ENCODE measurements around the gene URAD.
"Not testable (repeated sequence)": the region's sequence is repeated elsewhere in the genome, so short reads cannot be mapped to it uniquely, and the experiment has no call there.

The URAD gene

DNA sequence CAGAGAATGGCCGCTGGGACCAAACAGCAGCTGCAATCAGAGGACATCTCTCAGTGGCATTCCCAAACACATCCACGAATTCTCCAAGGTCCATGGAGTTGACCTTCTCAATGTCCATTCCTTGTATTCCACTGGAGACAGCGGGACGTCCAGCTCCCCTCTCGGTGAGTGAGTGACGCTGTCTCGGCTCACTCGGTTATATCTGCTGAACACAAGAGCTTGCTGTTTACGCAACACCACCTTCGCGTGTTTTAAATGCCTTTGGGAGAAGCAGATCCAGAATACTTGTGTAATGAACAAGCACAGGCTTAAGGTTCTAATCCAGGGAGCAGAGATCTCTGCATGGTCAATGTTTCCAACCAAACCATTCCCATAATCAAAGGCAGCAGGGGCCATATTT lies at the start of gene URAD:
Gene URAD, minus strand, starts transcription at position 174 of the 400 bp plus-strand sequence. Its CDS starts 56 bp downstream, at position 118.
- DNase-seq, result no peak

GRCh38 chr13:28037399-28037798 lies 48.9 kb upstream of the URAD start:
- no peak for DNase-seq

- no peak for DNase-seq
Observed at GRCh38 chr13:28035146-28035782, 46.8 kb upstream of the URAD start.

DNA sequence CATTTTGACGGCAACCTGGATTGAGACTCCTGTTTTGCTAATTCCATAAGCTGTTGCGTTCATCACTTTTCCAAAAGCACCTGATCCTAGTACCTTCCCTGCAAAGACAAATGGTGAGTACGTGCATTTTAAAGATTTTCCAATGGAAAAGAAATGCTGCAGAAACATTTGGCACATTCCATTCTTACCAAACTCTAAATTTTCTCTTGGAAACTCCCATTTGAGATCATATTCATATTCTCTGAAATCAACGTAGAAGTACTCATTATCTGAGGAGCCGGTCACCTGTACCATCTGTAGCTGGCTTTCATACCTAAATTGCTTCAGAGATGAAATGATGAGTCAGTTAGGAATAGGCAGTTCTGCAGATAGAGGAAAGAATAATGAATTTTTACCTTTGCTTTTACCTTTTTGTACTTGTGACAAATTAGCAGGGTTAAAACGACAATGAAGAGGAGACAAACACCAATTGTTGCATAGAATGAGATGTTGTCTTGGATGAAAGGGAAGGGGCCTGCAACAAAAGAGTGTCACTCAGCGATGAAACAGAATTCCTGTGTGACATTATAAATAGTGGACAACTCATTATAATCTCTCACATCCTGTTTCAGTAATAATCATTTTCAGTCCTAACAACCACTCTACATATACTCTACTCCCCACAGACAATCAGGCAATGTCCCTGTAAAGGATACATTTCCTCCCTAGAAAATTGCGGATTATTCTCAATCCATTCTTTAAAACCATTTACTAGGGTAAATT lies 45.6 kb upstream of the URAD start:
- no peak for DNase-seq

- not testable (repeated sequence) for DNase-seq
Observed at GRCh38 chr13:28032438-28032837, 43.9 kb upstream of the URAD start.

- DNase-seq, result no peak
Observed at GRCh38 chr13:28031896-28032288, 43.4 kb upstream of the URAD start.

DNA sequence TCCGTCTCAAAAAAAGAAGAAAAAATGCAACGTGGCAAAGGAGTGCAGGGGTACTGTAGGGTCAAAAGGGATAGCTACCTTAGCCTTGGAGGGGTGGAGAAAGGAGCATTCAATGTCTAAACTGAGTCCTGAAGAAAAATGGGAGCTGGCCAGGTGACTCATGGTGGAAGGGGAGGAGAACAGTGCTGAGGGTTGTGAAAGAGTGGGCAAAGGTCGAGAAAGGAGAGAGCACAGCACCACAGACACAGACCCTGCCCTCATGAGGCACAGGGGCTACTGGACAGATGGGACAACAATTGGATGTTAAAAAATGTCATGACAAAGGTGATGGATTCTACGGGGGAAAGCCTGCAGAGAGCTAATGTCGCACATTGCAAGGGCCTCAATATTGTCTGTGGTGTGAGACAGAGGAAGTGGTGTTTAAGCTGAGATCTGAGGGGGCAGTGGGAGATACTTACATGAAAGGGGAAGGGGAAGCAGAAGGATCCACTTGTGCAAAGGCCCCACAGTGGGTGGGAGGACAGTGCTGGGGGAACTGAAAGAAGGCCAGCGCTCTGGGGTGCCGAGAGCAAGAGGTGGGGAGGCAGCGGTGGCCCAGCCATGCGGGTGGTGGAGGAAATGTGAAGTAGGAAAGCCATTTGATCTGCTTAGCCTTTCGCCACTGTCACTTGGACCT lies 42.9 kb upstream of the URAD start:
- peak; percentile 24 for DNase-seq

DNA sequence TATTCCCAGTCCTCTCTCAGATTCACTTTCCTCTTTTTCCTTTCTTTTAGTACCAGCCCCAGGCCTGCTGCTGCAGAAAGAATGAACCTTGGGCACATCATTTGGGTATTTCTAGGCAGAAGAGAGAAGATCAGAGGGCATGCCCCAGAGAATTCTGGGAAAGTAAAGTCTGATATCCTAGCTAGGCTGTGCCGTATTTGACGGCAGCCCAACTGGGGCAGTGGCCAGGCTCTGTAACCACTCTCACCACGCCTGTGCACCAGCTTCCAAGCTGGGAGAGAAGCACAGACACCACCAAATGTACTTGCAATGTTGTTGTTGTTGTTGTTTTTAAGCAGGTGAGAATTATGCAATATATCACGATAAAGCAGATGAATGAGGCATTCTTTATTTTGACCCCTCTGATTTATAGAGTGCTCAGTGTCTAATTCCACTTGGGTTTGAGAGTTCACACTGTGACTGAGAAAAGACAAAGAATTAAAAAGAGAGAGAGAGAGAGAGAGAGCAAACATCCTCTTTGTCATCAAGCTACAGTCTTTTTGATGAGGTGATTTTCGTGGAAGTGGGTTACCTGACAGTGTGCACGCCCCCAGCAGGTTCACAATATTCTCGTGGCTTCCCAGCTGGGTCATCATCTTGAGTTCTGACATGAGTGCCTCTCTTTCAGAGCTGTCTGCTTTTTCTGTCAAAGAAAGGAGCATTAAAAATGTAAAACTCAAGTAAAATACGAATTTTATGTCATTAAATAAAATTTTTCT lies 39.3 kb upstream of the URAD start:
- no peak for DNase-seq

DNA sequence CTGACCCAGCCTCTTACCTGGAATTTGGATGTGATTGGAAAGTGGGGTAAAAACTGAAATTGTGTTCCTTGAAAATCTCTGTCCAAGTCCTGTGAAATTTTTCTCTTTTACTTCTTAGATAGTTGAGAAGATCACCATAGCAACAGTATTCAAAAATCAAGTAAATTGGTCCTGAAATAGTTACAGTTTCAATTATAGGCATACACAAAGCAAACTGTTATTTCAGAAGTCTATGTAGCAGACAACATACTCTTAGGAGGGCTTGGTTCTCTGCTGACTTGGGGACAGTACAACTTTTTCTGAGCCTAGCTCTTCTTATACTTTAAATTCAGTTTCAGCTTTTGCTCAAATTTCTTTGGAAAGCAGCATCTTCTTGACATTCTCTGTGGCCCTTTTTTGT lies 38.6 kb upstream of the URAD start:
- no peak for DNase-seq

DNA sequence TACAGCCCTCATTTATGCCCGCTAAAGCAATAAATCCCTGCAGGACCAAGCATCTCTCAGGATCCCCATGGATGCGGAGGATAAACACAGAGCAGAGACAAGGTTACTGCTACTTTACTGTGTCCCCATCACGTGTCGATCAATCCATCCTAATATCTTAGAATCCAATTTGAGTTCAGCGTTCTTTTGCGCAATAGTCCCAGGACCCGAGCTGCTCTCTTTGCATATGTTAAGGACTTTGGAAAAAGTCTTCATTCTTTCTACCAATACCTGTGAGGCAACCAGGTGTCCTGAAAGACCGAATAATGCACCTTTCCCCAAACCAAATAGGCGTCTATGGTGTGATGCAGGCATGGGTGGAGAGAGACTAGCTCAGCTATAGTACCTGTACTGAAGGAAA lies 38.0 kb upstream of the URAD start:
- no peak for DNase-seq

DNA sequence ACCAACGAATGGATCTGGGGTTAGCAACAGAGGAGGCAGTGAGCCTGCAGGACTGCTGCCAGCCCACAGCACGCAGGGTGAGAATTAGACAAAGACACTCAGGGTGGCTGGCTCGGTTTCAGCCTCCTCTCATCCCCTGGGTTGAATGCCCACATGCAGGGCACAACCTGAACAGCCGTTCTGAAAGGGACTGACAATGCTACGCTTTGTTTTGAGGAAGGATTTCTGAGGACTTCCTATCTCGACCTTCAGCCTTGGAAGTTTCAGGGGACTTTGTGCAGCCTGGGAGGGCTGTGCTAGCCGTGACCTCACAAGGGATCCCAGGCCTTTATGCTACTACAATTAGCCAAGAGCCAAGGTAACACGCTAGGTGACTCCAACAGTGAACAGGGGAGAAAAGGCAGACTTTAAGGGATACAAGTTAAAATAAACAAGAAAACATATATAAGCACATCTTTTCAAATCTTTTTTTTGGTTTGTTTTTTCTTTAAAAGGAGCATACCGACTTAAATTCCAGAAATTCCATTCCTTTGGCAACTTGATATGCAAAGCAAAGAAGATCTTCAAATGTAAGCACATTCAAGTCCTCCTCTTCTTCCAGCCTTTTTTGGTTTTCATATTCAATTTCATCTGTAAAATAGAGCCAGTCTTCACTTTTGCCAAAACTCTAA lies 34.5 kb upstream of the URAD start:
- DNase-seq, result no peak

DNA sequence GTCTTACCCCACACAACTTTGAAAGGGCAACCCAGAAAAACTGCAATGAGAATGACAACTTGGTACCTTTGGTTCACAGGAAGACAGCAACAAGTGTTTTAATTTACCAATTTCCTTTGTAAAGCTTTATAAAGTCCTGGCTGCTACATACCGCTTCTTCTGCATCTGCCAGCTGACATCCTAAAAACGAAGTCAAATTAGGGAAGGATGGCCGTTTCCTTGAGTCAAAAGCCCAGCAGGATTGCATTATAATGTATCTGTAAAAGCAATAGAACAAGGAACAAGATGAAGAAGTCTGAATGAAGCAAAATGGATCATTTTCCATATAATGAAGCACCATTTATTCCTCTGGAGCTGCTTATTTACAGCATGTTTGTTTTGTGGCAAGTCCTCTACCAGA lies 25.8 kb upstream of the URAD start:
- no peak for DNase-seq

GRCh38 chr13:28013482-28013881 lies 25.0 kb upstream of the URAD start:
- no peak for DNase-seq

DNA sequence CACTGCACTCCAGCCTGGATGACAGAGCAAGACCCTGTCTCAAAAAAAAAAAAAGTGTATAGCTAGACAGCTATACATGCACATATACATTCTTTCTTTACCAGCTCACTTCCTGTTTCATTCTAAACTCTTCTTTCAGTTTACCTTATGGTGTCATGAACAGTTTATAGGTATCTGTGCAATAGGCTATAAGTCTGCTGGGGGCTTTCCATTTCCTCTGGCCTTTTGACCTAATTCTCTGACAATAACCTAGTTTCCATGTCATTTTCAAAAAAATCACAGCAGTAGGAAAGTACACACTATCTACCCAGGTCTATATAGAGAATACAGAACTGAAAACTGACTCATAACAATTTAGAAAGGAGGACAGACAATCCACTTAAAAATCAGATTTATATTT lies 24.4 kb upstream of the URAD start:
- DNase-seq, result no peak

DNA sequence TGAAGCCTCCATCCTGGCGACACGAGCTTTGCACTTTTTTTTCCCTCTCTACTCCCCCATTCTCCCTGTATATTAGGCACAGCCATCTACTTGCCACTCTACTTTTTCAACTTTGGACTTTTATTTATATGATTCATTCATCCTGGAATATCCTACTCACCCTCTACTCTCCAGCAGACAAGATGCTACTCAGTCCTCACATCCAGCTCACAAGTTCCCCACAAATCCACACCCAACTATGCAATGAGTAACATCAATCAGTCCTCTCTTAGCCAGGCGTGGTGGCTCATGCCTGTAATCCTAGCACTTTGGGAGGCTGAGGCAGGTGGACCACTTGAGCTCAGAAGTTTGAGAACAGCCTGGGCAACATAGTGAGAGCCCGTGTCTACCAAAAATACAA lies 23.9 kb upstream of the URAD start:
- DNase-seq, result no peak

DNA sequence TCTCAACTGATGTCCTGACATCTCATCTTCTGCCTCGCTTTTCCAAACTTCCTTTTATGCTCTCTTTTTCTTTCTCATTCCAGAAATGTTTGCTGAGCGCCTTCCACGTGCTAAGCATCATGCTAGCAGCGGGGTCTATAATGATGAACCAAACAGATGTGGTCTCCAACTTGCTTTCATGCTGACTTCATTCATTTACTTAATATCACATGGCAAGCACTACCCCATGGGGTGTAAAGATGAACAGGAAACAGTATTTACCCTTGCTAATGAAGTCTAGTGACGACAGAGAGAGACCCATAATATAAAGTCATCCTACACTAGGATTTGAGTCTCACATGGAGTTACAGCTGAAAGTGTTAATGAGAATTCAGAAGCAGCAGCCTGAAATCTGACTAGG lies 21.6 kb upstream of the URAD start:
- DNase-seq, result no peak

- not testable (repeated sequence) for DNase-seq
Observed at GRCh38 chr13:28005016-28005415, 16.5 kb upstream of the URAD start.

DNA sequence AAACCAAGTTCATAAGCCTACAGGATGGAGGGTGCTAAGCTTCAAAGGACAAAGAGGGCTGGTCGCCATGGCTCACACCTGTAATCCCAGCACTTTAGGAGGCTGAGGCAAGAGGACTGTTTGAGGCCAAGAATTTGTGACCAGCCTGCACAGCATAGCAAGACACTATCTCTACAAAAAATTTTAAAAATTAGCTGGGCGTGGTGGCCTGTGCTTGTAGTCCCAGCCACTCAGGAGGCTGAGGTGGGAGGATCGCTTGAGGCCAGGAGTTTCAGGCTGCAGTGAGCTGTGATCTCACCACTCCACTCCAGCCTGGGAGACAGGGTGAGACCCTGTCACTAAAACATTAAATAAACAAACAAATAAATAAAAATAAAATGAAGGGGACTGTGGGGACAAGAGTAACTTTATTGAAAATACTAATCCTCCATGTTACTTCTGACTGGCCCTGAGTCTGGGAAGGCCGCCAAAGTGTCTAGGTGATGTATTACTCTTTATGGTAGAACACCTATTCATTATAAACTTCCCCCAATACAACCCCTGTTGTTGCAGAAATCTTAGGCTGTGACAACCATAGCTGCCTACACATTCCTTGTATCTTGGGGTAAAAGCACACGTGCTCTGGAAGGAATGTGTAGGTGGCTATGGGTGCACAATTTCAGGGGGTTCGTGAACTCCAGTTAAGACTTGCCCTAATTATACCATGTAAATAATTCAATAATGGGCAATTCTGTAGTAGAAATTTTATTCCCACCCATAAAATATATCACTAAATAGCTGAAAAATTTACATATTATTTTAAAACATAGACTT lies 14.6 kb upstream of the URAD start:
- no peak for DNase-seq

DNA sequence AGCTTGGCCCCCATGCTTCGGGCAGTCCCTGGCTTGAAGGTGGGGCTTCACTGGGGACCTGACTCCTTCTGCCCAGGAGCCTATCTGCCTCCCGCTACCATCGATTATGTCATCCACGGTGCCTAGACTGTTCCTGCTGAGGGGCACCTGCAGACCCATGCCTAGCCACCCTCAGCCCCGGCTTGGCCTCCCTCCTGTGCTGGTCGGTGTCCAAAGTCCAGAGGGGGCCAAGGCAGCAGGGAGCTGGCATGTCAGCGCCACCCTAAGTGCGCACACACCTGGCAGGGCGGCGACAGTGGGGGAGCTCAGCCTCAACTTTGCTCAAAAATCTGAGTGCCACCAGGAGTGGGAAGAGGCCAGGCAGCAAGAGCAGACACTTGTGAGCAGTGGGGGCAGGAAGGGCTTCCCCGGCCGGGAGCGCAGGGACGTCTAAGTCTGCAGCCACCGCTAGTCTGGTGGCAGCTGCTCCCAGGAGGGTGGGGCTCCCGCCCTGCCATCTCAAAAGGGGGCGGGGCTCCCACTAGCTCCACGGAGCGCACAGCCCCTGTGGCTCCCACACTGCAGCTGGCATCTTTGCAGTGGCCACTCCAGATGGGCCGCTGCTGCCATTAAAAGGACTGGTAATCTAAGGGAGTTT lies 13.5 kb upstream of the URAD start:
- no peak for DNase-seq

DNA sequence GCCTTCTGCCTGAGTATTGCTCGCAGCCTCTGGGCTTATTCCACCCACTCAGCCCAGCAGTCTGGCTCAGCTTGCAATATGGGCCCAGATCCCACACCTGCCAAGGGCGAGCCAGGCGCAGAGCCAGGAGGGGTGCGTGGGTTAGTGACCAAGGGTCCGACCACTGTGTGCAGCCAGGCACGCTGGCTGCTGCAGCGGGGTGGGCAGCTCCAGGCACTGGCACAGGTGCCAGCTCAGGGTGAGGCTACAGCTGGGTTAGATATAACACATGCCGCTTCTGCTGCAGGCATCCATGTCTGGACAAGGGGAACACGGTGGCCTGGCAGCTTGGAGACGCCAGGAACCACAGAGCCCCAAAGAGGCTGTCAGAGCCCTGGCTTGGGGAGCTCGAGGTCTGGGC lies 12.6 kb upstream of the URAD start:
- DNase-seq, result no peak

DNA sequence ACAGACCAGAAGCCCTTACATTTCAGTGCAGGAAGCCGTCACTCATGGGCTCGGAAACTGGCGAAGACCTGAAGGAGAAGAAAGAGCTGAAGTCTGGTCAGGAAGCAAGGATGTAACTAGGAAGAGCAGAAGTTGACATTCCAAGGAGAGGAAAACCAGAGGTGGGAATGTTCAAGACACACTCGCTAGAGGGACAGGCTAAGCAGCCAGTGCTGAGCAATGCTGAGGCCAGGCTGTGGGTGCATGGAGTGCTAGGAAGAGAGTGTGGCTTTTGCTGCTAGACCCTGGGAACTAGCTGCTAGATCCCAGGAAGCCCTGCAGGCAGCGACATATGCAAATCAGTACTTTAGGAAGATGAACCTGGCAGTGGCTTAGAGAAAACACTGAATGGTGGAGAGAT lies 12.1 kb upstream of the URAD start:
- no peak for DNase-seq
